HG03139 (cell line): ENCODE measurements around the gene EPX.

Experiments used
- ATAC-seq: cut with Tn5 transposase; IDR thresholded peaks from one replicate; pipeline ENCODE4 v1.9.1; 2021; ENCODE audit not compliant: unreplicated experiment

Gene EPX

DNA sequence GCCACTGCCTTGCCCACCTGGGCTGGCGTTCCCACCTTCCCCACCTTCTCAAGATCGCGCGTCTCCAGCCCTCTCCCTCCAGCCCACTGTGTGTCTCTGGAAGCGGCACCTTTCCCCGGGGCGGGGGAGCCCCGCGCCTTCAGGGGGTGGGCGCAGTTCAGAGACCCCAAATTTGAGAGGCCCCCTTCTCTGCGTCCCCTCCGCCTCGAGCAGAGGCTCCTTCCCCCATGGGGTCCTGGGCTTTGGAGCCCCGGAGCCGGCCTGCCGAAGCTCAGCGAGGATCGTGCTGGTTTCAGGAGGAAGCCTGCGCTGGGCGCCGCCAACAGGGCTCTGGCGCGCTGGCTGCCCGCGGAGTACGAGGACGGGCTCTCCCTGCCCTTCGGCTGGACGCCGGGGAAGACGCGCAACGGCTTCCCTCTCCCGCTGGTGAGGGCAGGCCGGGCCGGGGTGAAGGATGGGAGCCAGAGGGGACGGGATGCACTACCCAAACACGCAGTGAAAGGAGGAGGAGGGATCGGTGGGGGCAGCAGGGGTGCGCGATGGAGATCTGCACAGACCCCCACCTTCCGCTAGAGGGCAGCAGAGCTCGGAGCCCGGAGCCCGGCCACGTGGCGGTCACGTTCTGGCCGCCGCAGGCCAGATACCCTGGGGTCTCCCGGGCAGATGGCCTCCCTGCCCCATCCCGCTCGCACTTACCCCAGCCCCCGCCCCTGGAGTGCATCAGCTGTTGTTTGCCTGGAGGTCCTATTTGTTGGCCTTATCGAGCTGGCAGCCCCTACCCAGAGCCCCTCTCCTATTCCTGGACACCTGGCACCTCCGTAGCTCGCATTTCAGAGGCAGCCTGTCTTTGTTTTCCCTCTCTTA, 57.0 kb downstream of the EPX start:
- ATAC-seq = peak; percentile 61

DNA sequence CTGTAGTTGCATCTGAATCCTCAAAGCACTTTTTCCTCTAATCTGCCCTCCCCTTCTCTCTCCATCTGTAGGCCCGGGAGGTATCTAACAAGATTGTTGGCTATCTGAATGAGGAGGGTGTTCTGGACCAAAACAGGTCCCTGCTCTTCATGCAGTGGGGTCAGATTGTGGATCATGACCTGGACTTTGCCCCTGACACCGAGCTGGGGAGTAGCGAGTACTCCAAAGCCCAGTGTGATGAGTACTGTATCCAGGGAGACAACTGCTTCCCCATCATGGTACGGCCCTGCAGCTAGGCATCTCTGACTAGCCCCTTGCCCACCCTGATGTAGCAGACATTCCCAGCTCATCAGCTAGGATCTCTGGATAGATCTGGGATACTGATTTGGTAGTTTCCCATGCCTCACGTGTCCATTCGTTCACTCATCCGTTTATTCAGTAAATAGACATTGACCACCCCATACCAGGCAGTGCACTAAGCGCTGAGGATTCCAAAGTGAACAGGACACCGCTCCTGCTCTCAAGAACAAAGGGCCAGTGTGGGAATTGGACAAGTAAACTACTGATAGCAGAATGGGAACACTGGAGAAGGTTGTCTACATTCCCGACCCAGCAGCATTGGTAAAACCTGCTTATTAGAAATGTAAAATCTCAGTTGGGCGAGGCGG, 58.0 kb downstream of the EPX start:
- ATAC-seq = no peak

- ATAC-seq = no peak
Measured at GRCh38 chr17:58252141-58252540, 59.6 kb downstream of the EPX start.

DNA sequence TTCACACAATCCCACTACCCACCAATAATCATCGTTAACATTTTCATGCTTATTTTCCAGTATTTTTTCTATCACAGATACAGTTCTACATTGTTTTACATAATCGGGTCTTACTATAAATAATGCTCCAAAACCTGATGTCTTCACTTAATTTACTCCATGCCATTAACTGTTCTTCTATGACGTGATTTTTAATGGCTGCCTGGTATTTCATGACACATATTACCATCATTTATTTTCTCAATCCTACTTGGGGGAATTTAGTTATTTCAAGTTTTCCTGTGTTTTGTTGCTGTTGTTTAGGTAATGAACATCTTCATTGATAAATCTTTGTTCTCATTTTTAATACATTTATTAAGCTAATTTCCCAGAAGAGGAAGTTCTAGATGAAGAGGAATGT, 60.6 kb downstream of the EPX start:
- ATAC-seq = no peak
